HG03378 (cell line): ENCODE measurements around the gene NRL.

ENCODE experiments used
- ATAC-seq: cut with Tn5 transposase; IDR thresholded peaks from one replicate; pipeline ENCODE4 v1.9.1; 2021; ENCODE audit warnings: mild to moderate bottlenecking, moderate library complexity; ENCODE audit not compliant: unreplicated experiment

The NRL gene

DNA sequence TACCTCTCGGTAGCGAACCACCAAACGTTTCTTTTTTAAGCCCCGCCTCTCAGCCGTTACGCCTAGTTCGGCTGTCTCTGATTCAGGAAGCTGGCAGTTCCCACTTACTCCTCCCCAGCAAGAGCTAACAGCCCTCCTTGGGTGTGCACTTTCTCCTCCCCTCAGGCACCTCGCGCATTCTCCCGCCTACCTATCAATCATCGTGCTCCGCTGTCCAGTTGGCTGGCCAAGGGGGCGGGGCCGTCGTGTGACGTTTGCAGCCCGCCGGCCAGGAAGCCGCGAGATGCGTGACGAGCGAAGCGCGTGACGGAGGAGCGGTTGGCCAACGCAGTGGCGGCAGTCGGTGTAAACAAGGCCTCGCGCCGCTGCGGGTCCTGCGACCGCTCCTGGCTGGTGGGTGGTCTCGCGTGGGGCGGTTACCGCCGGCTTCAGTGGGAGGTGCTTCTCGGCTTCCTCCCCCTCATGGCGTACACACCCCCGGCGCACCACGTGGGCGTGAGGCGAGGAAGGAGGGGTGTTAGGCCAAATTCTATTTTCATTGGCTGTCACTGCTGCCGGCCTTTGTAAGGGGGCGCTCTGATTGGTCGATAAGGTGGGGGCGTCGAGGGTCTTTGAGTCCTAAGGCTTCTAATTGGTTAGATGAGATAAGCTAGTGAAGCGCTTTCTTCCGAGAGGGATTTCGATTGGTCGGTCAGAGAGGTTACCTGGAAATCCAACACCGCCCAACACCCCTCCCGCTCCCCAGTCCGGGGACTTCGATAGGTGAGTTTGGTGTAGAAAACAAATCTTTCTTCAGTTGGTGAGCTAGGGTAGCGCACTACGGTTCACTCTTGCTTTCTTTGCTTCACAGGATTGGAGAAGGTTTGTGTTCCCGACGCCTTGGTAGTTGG, at the start of gene NRL, which contains the start of gene DCAF11:
TSS of gene NRL (minus strand) at position 418 of the 890 bp plus-strand sequence. CDS start 32,101 bp downstream, outside the sequence.
TSS of gene DCAF11 (plus strand) at position 246 of the 890 bp plus-strand sequence. CDS start 818 bp downstream, outside the sequence.
- peak; percentile 89 for ATAC-seq

DNA sequence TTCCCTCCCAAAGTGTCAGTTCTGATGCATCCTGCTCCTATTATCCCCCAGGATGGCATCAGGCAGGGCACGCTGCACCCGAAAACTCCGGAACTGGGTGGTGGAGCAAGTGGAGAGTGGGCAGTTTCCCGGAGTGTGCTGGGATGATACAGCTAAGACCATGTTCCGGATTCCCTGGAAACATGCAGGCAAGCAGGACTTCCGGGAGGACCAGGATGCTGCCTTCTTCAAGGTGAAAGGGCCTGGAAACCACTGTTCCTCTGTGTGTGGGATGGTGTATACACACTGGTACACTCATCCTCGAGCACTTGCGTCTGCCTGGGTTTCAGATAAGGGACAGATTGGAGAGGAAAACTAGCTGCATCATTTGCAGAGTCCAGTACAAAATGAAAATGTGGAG, 47.3 kb upstream of the NRL start:
- ATAC-seq = no peak

DNA sequence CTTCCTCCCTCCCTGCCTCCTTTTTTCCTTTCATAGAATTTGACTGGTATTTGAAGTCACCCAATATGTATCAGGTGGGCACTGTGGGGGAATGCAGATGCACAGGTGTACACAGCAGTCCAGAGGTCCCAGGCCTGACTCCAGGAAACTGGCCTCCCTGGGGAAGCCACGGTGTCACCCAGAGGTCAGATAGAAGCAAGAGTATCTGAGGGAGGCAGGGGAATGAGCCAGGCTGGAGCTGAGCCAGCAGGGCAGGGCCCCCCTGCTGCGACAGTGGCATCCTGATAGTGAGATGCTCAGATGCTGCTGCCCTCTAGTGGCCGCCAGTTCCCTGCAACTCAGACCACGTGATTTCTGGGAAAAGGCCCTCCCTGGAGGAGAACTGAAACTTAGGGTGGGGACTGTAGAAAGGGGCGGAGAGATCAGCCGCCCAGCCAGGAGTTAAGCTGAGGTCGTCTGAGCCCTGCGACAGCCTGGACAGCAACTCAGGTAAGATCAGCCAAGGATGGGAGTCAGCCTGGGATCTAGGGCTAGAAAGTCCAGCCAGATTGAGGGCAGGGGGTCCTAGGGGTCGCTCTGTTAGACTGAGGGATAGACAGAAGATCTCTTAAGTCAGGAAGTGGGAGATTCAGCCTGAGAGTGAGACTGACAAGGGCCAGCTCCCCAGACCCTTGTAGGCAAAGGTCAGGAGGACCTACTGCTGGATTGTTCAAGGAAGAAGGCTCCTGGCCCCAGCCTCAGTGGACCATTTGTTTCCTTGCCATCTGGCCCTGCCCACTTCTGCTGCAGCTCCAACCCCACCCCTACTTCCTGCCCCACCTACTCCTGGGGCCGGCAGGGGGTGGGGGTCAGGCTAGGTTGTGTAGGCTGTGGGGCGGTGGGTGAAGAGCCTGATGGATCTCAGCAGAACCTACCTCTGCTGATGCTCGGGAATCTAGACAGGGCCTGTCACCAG, 46.4 kb upstream of the NRL start, which contains the start of gene IRF9:
TSS of gene IRF9 (plus strand) at position 416 of the 955 bp plus-strand sequence. CDS start 880 bp downstream, outside the sequence.
- ATAC-seq = peak; percentile 75

DNA sequence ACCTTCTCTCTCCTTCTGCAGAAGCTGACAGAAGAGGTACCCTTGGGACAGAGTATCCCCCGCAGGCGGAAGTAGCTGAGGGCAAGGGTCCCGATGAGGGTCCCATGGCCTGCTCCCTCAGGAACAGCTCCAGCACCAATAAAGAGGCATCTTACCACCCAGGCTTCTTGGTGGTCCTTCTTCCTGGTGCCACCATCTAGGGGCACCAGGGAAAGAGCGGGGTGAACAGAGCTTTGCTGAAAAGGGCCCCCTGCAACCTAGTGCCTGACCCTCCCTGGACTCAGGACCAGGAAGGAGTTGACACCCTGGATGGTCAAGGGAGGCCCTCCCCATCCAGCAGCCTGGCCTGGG, 45.7 kb upstream of the NRL start:
- no peak for ATAC-seq

DNA sequence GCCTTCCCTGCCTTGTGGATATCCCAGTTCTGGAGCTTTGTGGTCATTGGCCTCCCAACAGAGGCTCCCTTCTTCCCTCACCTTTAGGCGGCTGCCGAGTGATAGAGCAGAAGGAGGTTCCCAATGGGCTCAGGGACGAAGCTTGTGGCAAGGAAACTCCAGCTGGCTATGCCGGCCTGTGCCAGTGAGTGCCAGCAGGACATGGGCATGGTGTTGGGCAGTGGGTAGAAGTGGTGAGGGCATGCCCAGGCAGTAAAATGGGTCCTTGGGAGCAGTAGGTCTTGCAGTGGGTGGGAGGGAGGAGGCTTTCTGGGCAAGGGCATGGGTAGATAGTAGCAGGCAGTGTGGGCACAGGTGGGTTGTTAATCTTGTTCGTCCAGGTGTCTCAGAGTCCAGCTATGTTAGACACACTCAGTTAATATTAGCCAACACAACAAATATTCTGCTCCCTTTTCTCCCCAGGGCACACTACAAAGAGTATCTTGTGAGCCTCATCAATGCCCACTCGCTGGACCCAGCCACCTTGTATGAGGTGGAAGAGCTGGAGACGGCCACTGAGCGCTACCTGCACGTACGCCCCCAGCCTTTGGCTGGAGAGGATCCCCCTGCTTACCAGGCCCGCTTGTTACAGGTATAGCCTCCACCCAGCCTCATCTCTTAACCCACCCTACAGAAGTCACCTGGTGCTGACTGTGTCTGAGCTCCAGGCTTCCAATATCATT, 45.2 kb upstream of the NRL start:
- no peak for ATAC-seq

DNA sequence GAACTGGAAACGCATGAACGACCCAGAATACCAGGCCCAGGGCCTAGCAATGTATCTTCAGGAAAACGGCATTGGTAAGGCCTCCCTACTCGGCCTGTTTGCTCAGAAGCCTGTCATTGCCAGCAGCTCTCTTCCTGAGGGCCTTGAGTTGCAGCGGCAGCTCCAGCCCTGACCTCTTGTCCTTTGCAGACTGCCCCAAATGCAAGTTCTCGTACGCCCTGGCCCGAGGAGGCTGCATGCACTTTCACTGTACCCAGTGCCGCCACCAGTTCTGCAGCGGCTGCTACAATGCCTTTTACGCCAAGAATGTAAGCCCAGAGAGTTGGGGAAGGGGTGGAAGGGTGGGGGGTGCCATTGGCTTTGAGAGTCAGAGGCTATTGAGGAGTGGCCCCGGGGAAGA, 42.6 kb upstream of the NRL start:
- no peak for ATAC-seq

DNA sequence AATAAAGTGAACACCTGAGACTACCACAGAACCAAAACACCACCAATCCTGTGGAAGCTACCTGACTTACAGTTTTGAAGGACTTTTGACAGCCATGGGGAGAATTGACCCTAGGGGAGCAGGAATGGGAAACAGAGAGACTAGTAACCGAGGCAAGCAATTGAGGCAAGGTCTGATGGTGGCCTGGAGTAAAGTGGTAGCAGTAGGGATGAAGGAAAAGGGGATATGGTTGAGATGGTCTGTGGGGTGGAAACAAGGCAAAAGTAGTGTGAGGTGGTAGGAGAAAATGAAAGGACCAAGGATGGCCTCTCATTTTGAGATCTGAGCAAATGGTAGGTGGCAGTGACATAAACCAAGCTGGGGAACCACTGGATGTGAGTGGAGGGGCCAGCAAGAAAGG, 42.1 kb upstream of the NRL start:
- ATAC-seq = no peak

DNA sequence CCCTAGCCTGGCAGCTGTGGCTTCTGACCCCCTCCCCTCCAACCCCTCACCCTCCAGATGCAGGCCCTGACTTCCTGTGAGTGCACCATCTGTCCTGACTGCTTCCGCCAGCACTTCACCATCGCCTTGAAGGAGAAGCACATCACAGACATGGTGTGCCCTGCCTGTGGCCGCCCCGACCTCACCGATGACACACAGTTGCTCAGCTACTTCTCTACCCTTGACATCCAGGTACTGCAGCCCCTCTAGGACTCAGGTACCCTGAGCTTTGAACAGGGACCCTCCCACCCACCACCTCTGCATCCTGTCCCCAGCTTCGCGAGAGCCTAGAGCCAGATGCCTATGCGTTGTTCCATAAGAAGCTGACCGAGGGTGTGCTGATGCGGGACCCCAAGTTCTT, 40.4 kb upstream of the NRL start:
- no peak for ATAC-seq

DNA sequence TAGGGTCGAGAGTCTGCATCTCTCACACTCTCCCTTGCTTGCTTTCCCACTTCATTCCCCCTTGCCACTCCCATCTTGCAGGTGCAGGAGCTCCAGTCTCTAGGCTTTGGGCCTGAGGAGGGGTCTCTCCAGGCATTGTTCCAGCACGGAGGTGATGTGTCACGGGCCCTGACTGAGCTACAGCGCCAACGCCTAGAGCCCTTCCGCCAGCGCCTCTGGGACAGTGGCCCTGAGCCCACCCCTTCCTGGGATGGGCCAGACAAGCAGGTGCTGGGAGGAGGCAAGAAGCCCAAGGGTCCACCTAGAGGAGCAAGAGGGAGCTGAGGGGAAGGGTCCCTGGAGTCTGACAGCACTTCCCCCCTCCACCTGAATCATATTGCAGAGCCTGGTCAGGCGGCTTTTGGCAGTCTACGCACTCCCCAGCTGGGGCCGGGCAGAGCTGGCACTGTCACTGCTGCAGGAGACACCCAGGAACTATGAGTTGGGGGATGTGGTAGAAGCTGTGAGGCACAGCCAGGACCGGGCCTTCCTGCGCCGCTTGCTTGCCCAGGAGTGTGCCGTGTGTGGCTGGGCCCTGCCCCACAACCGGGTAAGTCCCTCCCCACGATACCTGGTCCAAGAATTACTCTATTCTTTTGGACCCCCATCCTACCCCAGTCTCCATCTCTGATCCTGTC, 36.8 kb upstream of the NRL start:
- ATAC-seq = no peak

DNA sequence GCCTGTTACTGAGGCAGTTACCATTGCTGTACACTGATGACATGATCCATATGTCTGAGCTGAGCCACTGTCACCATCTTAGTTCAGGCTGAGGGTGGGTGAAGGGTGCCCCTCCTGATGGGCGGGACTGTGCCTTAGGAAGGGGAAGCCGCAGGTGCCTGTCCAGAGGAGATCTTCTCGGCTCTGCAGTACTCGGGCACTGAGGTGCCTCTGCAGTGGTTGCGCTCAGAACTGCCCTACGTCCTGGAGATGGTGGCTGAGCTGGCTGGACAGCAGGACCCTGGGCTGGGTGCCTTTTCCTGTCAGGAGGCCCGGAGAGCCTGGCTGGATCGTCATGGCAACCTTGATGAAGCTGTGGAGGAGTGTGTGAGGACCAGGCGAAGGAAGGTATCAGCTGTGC, 36.2 kb upstream of the NRL start:
- ATAC-seq = no peak

DNA sequence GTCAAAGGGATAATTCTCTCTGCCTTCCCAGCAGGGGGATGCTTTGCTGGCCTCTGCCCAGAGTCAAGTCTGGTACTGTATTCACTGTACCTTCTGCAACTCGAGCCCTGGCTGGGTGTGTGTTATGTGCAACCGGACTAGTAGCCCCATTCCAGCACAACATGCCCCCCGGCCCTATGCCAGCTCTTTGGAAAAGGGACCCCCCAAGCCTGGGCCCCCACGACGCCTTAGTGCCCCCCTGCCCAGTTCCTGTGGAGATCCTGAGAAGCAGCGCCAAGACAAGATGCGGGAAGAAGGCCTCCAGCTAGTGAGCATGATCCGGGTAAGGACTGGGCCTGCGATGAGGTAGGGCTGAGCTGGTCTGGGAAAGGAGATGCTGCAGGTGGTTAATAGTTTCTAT, 35.8 kb upstream of the NRL start:
- ATAC-seq = no peak

DNA sequence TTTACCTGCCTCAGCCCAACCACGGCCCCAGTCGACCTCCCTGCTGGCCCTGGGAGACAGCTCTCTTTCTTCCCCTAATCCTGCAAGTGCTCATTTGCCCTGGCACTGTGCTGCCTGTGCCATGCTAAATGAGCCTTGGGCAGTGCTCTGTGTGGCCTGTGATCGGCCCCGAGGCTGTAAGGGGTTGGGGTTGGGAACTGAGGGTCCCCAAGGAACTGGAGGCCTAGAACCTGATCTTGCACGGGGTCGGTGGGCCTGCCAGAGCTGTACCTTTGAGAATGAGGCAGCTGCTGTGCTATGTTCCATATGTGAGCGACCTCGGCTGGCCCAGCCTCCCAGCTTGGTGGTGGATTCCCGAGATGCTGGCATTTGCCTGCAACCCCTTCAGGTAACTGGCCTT, 35.3 kb upstream of the NRL start:
- ATAC-seq = no peak

DNA sequence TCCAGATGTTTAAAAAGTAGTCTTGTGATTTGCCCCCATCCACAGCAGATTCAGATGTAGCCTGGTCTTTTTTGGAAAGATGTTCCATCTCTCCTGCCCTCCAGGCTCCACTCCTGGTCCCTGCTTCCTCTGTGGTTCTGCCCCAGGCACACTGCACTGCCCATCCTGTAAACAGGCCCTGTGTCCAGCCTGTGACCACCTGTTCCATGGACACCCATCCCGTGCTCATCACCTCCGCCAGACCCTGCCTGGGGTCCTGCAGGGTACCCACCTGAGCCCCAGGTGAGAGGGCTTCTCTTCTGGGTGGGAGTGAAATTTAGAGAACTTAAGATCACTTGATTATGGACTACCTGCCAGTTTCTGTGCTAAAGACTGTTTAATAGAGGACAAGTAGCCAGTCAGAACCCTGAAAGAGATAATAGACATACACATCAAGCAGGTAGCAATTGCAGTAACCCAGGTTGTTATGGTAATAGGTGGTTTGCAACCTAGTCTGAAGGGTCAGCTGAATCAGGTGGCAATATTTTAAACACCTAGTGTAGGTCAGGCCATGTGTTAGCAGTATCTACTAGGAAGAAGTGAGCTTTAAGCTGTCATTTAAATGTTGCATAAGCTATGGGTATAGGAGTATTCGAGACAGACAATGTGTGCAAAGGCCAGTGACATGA, 34.7 kb upstream of the NRL start:
- ATAC-seq = no peak

DNA sequence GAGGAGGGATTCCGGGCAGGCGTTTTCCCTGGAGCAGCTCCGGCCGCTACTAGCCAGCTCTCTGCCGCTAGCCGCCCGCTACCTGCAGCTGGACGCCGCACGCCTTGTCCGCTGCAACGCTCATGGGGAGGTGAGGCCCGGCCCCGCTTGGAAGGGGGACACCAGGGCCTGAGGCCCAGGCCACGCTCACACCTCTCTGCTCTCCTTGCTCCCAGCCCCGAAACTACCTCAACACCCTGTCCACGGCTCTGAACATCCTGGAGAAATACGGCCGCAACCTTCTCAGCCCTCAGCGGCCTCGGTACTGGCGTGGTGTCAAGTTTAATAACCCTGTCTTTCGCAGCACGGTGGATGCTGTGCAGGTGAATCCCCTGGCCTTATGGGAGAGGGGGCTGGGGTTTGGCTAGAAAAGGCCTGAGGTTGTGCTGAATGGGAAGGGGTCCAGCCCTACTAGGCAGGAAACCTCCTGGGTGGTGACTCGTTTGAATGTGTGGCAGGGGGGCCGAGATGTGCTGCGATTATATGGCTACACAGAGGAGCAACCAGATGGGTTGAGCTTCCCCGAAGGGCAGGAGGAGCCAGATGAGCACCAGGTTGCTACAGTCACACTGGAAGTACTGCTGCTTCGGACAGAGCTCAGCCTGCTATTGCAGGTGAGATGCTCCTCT, 33.1 kb upstream of the NRL start:
- no peak for ATAC-seq

DNA sequence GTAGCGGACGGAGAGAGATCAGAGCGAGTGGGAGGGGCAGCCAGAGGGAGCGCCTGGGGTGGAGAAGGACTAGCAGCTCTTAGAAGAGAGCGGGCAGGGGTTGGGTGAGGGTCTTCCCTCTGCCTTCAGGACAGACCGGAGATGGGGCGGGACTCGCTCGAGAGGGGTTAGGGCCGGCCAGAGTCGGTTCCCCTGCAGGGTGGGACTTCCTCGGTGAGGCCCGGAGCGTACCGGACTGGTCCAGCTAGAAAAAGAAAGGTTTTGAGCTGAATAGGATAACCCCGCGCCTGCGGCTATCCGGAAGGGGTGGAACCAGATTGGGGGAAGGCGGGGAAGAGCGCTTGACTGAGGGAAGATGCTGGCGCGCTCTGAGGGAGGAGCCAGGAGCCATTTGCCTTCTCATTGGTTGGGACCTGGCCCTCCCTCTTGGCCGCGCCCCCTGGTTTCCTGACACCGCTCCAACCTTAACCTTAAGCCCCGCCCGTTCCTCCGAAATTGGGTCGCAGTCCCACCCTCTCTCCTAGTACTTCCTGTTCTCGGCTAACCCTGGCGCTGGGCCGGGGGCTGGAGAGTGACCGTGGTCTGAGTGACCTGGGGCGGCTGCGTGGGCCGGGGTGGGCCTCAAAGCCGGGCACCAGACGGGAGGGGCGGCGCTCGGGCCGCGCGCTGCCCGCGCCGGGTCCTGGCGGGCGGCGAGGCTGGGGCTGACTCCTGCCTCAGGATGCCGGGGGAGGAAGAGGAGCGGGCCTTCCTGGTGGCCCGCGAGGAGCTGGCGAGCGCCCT, 32.4 kb upstream of the NRL start, which contains the start of gene RNF31:
TSS of gene RNF31 (plus strand) at position 521 of the 783 bp plus-strand sequence. CDS start at position 722, 201 bp downstream.
- peak; percentile 79 for ATAC-seq

DNA sequence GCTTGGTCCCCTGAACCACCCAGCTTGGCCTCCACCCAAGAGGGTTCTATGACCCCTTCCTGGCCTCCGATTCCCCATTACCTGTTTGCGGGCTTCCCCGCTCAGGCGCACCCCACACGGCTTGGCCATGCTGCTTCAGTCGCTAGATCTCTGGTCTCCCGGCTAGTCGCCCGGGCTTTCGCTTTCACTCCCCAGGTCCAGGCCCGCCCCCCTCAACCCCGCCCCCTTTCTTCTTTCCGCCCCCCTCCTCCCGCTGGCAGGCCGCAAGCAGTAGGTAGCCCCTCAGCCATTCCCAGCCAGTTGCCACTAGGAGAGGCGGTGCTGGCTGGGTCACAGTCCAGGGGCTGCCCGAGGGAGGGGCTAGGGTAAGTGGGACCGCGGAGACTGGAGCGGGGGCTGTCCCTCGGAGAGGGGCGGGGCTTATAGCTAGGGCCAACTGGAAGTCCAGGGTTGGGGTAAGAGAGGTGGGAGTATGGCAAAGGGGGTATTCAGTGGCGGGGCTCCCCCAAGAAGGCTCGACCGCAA, 31.8 kb upstream of the NRL start, which contains the start of gene PSME2:
TSS of gene PSME2 (minus strand) at position 158 of the 525 bp plus-strand sequence. CDS start at position 129, 29 bp downstream.
- ATAC-seq = peak; percentile 54

DNA sequence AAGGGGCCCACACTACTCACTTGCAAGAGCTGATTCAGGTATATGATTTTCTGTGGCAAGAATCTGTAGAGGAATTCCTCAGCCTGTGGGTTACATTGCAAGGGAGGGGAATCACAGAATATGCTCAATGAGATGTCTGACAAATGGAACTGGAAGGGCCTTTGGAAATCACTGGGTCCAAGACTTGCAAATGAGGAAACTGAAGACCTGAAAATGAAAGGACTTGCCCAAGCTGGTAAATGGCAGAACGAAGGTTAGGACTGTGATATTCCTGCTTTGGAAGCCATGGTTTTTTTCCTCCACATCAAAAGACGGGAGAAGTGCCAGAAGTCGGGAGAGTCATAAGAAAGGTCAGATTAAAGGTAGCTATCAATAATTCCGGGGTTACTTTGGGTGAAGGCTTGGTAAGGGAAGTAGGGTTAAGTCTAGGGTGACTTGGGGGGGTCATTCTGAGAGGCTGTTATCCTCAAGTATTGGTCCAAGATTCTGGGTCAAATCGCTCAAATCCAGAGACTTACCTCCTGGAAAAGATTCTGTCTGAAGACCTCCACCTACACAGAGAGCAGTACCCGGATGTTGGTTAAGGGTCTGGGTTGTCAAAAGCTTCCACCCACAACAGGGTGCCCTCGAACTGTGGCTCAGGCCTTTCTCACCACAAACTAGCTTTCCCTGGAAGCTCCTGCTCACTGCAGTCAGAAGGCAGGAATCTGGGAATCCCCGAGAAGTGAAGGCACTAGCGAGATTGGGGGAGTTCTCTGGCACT, 31.1 kb upstream of the NRL start:
- no peak for ATAC-seq
